AG09319 (cell line): ENCODE data around the gene ACOT11.

Experiments
- DNase-seq: peaks from one replicate; pipeline ENCODE4 v3.0.0-alpha.2; 2010; ENCODE audit warnings: low read depth; ENCODE audit errors: extremely low read depth
- TF ChIP-seq, protein P1 (sequence below): IDR thresholded peaks from 2 replicates; pipeline ENCODE4 v1.5.1; 2011; ENCODE audit warnings: low read depth, mild to moderate bottlenecking, inconsistent platforms, low read length, moderate library complexity

The ACOT11 gene

DNA sequence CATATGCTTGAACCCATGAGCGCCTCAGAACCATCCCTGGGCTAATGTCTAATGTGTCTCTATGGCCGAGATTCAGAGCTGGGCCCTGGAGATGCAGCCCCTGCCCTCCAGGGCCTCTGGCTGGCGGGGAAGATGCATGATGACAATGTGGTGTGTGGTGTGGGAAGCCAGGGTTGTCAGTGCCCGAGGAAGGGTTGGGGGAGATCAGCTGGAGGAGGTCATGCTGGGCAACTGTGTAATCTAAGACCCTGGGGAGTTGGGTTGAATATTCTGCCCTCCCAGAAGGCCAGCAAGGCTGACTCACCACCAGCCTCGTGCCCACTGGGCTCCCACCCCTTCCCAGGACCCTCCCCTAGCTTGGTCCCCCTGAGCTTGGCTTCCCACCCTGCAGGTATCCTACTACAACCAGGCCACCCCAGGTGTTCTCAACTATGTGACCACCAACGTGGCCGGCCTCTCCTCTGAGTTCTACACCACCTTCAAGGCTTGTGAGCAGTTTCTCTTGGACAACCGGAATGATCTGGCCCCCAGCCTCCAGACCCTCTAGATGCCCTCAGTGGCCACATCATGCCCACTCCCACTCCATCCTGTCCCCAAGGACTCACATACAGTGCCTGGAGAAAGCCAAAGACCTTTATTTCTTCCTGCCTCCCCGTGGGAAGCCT, 60.7 kb downstream of the ACOT11 start:
- TF ChIP-seq, protein P1, sequence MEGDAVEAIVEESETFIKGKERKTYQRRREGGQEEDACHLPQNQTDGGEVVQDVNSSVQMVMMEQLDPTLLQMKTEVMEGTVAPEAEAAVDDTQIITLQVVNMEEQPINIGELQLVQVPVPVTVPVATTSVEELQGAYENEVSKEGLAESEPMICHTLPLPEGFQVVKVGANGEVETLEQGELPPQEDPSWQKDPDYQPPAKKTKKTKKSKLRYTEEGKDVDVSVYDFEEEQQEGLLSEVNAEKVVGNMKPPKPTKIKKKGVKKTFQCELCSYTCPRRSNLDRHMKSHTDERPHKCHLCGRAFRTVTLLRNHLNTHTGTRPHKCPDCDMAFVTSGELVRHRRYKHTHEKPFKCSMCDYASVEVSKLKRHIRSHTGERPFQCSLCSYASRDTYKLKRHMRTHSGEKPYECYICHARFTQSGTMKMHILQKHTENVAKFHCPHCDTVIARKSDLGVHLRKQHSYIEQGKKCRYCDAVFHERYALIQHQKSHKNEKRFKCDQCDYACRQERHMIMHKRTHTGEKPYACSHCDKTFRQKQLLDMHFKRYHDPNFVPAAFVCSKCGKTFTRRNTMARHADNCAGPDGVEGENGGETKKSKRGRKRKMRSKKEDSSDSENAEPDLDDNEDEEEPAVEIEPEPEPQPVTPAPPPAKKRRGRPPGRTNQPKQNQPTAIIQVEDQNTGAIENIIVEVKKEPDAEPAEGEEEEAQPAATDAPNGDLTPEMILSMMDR = no peak
- no peak for DNase-seq

DNA sequence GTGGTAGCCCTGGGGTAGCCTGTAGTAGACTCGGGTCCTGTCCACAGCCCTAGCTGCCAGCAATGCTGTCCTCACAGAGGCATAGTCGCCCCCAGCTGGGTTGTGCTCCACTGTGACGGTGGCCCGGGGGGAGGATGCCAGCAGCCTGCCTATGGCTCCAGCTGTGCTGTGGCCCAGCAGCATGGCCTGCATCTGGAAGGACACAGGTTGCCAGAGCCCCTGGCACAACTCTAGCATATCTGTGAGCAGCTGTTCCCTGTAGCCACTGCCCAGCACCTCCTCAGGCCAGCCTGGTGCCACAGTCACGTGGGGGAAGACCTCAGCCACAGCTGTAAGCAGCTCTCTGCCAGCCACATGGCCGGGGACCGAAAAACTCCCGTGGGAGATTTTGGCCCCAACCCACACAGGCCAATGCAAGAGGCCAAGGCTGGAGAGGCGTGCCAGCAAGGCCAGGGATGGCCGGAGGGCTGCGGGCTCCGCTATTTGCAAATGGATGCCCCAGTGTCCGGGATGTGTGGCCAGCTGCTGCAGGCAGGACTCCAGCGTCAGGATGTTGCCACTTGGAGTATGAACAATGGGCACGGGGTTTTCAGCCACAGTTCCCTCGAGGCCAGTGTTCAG, 61.4 kb downstream of the ACOT11 start:
- TF ChIP-seq, protein P1 = no peak
- DNase-seq = no peak

DNA sequence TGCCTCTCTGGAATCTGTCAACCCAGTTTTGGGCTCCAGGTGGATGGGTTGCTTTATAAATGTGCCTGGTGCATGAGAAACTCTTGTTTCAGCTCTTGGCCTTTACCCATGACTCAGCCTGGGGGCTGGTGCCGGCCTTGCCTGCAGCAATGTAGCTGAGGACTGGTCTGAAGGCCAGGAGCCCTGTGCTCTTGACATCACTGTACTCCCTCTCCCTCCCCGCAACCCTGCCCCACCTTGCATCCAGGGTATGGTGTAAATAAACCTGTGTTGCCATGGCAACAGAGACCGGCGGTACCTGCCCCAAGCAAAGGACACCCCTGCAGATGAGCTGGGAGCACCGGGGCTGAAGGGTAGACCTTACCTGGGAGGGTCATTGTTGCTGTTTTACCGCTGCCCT, 62.0 kb downstream of the ACOT11 start:
- DNase-seq = no peak

DNA sequence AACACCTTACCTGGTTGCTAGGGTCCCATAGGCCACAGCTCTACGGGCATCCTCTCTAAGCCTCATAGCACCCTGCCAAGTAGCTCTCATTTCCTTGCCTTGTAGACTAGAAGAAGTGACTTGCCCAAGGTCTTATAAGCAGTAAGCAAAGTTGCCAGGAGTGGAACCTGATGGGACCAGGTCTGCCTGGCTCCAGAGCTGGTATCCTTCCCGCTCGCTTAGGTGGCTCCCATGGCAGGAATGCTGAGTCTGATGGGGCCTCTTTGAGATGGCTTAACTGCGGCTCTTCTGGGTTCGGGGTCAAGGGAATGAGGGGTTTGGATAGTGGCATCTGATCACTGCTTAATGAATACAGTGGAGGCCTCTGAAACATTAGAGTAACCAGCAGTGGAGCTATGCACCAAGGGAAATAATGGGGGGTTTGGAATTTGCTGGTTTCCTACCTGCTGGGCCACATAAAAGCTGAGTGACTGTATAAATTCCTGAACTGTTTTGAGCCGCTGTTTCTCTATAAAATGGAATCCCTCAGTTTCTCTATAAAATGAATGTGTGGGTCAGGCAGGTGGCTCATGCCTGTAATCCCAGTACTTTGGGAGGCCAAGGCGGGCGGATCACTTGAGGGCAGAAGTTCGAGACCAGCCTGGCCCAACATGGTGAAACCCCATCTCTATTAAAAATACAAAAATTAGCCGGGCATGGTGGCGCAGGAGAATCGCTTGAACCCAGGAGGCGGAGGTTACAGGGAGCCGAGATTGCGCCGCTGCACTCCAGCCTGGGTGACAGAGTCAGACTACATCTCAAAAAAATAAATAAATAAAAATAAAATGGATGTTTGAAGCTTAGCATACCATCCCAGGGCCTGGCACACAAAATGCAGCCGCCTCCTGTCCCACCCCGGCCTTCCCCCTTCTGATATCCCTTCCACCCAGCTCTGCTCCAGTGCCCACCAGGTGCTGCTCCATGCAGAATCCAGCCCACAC, 62.9 kb downstream of the ACOT11 start:
- no peak for DNase-seq

More for the DNA sequence above, 62.0 kb downstream of the ACOT11 start:
- TF ChIP-seq, protein P1 = no peak

DNA sequence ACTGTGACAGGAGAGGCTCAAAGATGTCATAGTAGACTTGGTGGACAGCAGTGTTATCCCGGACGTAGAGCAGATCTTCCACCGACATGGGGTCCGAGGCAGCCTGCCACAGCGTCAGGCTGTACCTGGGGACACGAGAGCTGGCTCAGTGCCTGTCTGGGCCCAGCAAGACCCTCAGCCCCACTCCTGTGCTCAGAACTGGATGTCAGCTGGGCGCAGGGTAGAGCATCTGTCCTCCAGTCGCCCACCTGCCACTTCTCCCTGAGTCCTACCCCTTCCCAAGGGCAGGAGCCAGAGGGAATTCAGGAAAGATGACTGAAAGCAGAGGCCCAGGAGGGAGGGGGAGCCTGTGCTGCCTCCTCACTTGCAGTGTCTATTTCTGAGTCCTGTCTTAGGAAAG, 63.6 kb downstream of the ACOT11 start:
- TF ChIP-seq, protein P1 = no peak

More for the DNA sequence above, 62.9 kb downstream of the ACOT11 start:
- TF ChIP-seq, protein P1 = no peak

DNA sequence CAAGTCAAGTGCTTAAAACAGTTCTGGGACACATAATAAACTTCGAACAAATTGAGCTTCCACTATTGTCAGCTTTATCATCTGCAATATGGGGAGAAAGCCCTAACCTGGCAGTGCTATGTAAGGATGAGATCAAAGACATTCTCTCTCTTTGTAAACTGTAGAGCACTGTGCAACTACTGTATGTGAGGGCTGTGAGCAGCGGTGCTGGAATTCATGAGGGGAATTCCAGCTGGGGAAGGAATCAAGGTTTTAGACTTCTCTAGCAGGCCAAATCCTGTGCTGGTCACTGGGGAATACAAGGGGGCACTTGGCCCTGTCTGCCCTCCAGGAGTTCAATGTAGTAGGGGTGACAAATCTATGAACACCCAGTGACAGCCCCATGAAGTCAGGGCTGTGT, 66.0 kb downstream of the ACOT11 start:
- DNase-seq = no peak
- TF ChIP-seq, protein P1 = no peak

More for the DNA sequence above, 63.6 kb downstream of the ACOT11 start:
- DNase-seq = no peak
